Sigmoid colon (tissue), 7 donors: ENCODE measurements around the gene JAKMIP3. TPM values are rescaled to one million over a fixed set of nuclear protein-coding genes. Genes with fewer than 3 reads are reported as not detected.

Experiments used
- DNase-seq: peaks from one replicate; pipeline ENCODE4 v3.0.0-alpha.2; 2019
- H3K27ac ChIP-seq, 4 donors: fragments of 200-600 bp; sonication (generic); one replicate each; pipeline ENCODE4 v1.5.1; 2016 to 2019; ENCODE audit warnings: mild to moderate bottlenecking in 1 of 4
- H3K27me3 ChIP-seq, 3 donors: fragments of 200-600 bp; sonication (generic); one replicate each; pipeline ENCODE4 v1.5.1; 2019; ENCODE audit warnings: mild to moderate bottlenecking in 1 of 3
- H3K36me3 ChIP-seq, 4 donors: fragments of 200-600 bp; sonication (generic); one replicate each; pipeline ENCODE4 v1.5.1; 2016 to 2019
- H3K4me1 ChIP-seq, 4 donors: fragments of 200-600 bp; sonication (generic); one replicate each; pipeline ENCODE4 v1.5.1; 2017 to 2019
- H3K4me3 ChIP-seq, 4 donors: fragments of 200-600 bp; sonication (generic); one replicate each; pipeline ENCODE4 v1.5.1; 2017 to 2019; ENCODE audit warnings: mild to moderate bottlenecking in 2 of 4, moderate library complexity in 1 of 4
- H3K9me3 ChIP-seq, 4 donors: fragments of 200-600 bp in 3 of 4; sonication (generic) in 3 of 4; one replicate each; pipeline versions ENCODE4 v1.5.1 to v1.6.1; 2013 to 2019
- CTCF ChIP-seq, 4 experiments: fragments of 450-650 bp in 3 of 4; fragments of 200-600 bp in 1 of 4; IDR thresholded peaks; one replicate each; pipeline ENCODE4 v1.5.1; 2016 to 2019; ENCODE audit warnings: antibody characterized with exemption in 4 of 4, mild to moderate bottlenecking in 3 of 4, moderate library complexity in 2 of 4
- EP300 ChIP-seq, 4 donors: sonication (generic); formaldehyde crosslinking; IDR thresholded peaks; one replicate each; pipeline ENCODE4 v1.6.1; 2017; ENCODE audit warnings: antibody characterized with exemption in 4 of 4
- POLR2A ChIP-seq, 2 donors: fragments of 450-650 bp; IDR thresholded peaks; one replicate each; pipeline ENCODE4 v1.6.1; 2016; ENCODE audit warnings: antibody characterized with exemption in 2 of 2, mild to moderate bottlenecking in 2 of 2, moderate library complexity in 2 of 2
- POLR2AphosphoS5 ChIP-seq, 4 donors: sonication (generic); formaldehyde crosslinking; IDR thresholded peaks; one replicate each; pipeline ENCODE4 v1.6.1; 2017; ENCODE audit warnings: antibody characterized with exemption in 4 of 4
- whole genome bisulfite sequencing, 2 donors: extraction: QIAGEN DNeasy Blood & Tissue Kit; methylation state at CpG; one replicate each; pipeline ENCODE4 v1.1.7; 2013; 5-methylcytosine and 5-hydroxymethylcytosine counted together
- intact Hi-C: fragments of 100-400 bp; cut with DNase I; formaldehyde crosslinking; loops from one replicate; pipeline ENCODE4 v1.15.1; 2023
- polyA plus RNA-seq, 3 donors: library from polyadenylated mRNA; stranded (reverse); fragments of 200-250 nt; gene quantifications; one replicate each; pipeline ENCODE4 v1.2.3, GENCODE V29; 2013
- total RNA-seq, 4 donors: library from RNA; depleted of rRNA; stranded (reverse); fragments of >200 nt; gene quantifications; one replicate each; pipeline ENCODE4 v1.1.0, GENCODE V29; 2016
- donor health status: healthy with polysubstance abuse.
- donor health status: Bipolar disorder and iron deficiency.
- donor health status: healthy.

The JAKMIP3 gene
- total and polyA plus RNA-seq, 7 donors = 0.22 to 3.0 (median 0.71) TPM; not detected in 2

- Histone ChIP-seq H3K4me1 (peaks cover 0 to 9% (median 8%) of the 10 kb centered on the region in 4 donors), H3K27ac (no peak overlapping the region), H3K27me3 (peaks cover 0 to 9% (median 0%) of the 10 kb centered on the region in 3 donors), H3K9me3 (no peaks in the 10 kb centered on the region), H3K4me3 (no peak overlapping the region), H3K36me3 (no peaks in the 10 kb centered on the region)
- WGBS, 2 donors = 95 to 96% methylated on average over 24 of the region's 24 CpGs
- intact Hi-C loops = loop anchor here (5.0 kb wide), 2 partner anchors 119 to 121 kb away; partner anchors contain the start of gene PPP2R2D
- no peak for TF ChIP-seq CTCF (IDR thresholded peaks at IDR 0.05)
- no peak for TF ChIP-seq POLR2AphosphoS5 (IDR thresholded peaks at IDR 0.05)
- DNase-seq = peak; percentile 45
These were observed 44.7 kb upstream of the JAKMIP3 start for GRCh38 chr10:132021046-132021445.

- peak; percentile 54 for DNase-seq
- no peak for TF ChIP-seq CTCF (IDR thresholded peaks at IDR 0.05)
- TF ChIP-seq EP300 (IDR thresholded peaks at IDR 0.05) = no peak
- TF ChIP-seq POLR2AphosphoS5 (IDR thresholded peaks at IDR 0.05) = no peak
- H3K36me3 ChIP-seq = no peaks in the 10 kb centered on the region
- no peak overlapping the region for H3K27ac ChIP-seq
- intact Hi-C loops = loop anchor here (5.0 kb wide), 2 partner anchors 119 to 121 kb away; partner anchors contain the start of gene PPP2R2D
- peaks cover 0 to 9% (median 8%) of the 10 kb centered on the region in 4 donors for H3K4me1 ChIP-seq
- 80 to 81% methylated on average over 16 of the region's 16 CpGs for WGBS, 2 donors
- no peaks in the 10 kb centered on the region for H3K9me3 ChIP-seq
- peaks cover 0 to 9% (median 0%) of the 10 kb centered on the region in 3 donors for H3K27me3 ChIP-seq
- H3K4me3 ChIP-seq = no peak overlapping the region
These were observed 44.1 kb upstream of the JAKMIP3 start for GRCh38 chr10:132021504-132022143.

GRCh38 chr10:132022241-132022640 lies 43.5 kb upstream of the JAKMIP3 start:
- WGBS, 2 donors = 86% methylated on average over 18 of the region's 18 CpGs
- Histone ChIP-seq H3K9me3 (no peaks in the 10 kb centered on the region), H3K4me3 (no peak overlapping the region), H3K36me3 (no peaks in the 10 kb centered on the region), H3K4me1 (peaks cover 0 to 9% (median 8%) of the 10 kb centered on the region in 4 donors), H3K27me3 (peaks cover 0 to 11% (median 0%) of the 10 kb centered on the region in 3 donors), H3K27ac (no peak overlapping the region)
- DNase-seq = peak; percentile 60
- TF ChIP-seq POLR2AphosphoS5 (IDR thresholded peaks at IDR 0.05) (no peak), EP300 (IDR thresholded peaks at IDR 0.05) (no peak), POLR2A (IDR thresholded peaks at IDR 0.05) (no peak), CTCF (IDR thresholded peaks at IDR 0.05) (no peak)
- intact Hi-C loops = loop anchor here (5.0 kb wide), 2 partner anchors 120 kb away; partner anchors contain the start of gene PPP2R2D

GRCh38 chr10:132023092-132023811 lies 42.5 kb upstream of the JAKMIP3 start:
- TF ChIP-seq POLR2AphosphoS5 (IDR thresholded peaks at IDR 0.05) = peak in 3 of 4 donors; percentile 7 to 35 (median 11)
- peak; percentile 87 to 95 (median 90) for TF ChIP-seq CTCF (IDR thresholded peaks at IDR 0.05)
- TF ChIP-seq POLR2A (IDR thresholded peaks at IDR 0.05) = no peak
- Histone ChIP-seq H3K9me3 (no peaks in the 10 kb centered on the region), H3K27ac (peak overlapping the region in 1 of 4 donors; percentile 25), H3K4me1 (peaks cover 0 to 9% (median 8%) of the 10 kb centered on the region in 4 donors), H3K27me3 (peaks cover 0 to 18% (median 0%) of the 10 kb centered on the region in 3 donors), H3K4me3 (peak overlapping the region; percentile 16 to 49 (median 42)), H3K36me3 (no peaks in the 10 kb centered on the region)
- 14 to 19% methylated on average over 36 of the region's 36 CpGs for WGBS, 2 donors
- DNase-seq = peak; percentile 90
- intact Hi-C loops = loop anchor here (1.0 to 5.0 kb wide), 4 partner anchors 42 to 138 kb away; partner anchors contain the start of genes BNIP3 and PPP2R2D
